ENCODE data around the gene CUBN. TPM values are rescaled to one million over a fixed set of nuclear protein-coding genes. Genes with fewer than 3 reads are reported as not detected.

The CUBN gene
- total RNA-seq, 4 donors from 2014 or later, result 9.2 to 38.9 (median 25.4) TPM

DNA sequence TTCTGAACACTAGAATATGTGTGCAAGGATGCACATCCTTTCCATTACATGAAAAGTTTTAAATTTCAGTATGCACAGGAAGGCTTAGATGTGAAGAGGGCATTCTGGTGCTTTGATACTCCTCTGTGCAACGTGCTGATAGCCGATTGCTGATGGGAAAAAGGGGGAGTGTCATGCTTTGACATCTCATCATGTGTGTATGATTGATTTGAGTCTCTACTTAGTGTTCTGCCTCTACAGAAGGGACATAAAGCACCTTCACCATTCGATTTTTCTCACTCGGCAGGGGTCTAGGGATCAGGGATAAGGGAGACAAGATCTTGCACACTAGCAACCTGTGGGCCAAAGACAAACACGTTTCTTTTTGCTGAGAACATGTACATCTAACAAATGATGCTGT, 197.7 kb downstream of the CUBN start:
- no peak overlapping the region for H3K27ac ChIP-seq
- no peak overlapping the region for H3K4me3 ChIP-seq
- H3K9me3 ChIP-seq, result no peaks in the 10 kb centered on the region
- H3K4me1 ChIP-seq, result peaks cover 0 to 8% (median 0%) of the 10 kb centered on the region in 4 donors
- H3K27me3 ChIP-seq, result no peaks in the 10 kb centered on the region
- TF ChIP-seq POLR2A (IDR thresholded peaks at IDR 0.05) (no peak), CTCF (IDR thresholded peaks at IDR 0.05) (no peak), EP300 (IDR thresholded peaks at IDR 0.05) (no peak)
- H3K36me3 ChIP-seq, result peaks cover 0 to 38% (median 0%) of the 10 kb centered on the region in 3 donors
- DNase-seq (ENCODE audit: low spot score in 2 of 2), result no peak
- 74 to 81% methylated on average over 5 of the region's 5 CpGs for WGBS, 2 donors

DNA sequence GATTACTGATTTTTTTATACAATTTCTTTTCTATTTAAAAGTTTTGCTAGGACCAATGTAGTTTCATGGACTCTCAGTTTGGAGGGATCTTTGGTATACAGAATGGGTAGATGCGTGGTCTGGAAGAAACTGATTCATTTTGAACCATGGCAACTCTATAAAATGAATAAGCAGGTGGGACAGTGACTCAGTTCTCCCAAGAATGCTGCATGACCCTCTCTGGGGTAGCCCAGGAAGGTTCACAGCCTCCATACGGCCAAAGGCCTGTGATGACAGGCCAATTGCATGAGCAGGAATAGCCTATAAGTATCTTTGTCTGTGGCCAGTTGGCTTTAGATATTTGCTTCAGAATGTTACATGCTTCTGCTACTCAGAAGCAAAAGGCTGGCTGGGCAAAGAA, 199.1 kb downstream of the CUBN start:
- peaks cover 0 to 43% (median 0%) of the 10 kb centered on the region in 3 donors for H3K36me3 ChIP-seq
- no peak overlapping the region for H3K27ac ChIP-seq
- no peak for DNase-seq (ENCODE audit: low spot score in 2 of 2)
- no peaks in the 10 kb centered on the region for H3K9me3 ChIP-seq
- no peak for TF ChIP-seq POLR2A (IDR thresholded peaks at IDR 0.05)
- no peak for TF ChIP-seq CTCF (IDR thresholded peaks at IDR 0.05)
- H3K27me3 ChIP-seq, result no peaks in the 10 kb centered on the region
- 89 to 98% methylated on average over 2 of the region's 2 CpGs for WGBS, 2 donors
- H3K4me1 ChIP-seq, result peaks cover 0 to 8% (median 0%) of the 10 kb centered on the region in 4 donors
- no peak overlapping the region for H3K4me3 ChIP-seq

GRCh38 chr10:16929069-16929468, 200.5 kb downstream of the CUBN start:
- Histone ChIP-seq H3K27me3 (no peaks in the 10 kb centered on the region), H3K4me3 (no peak overlapping the region), H3K9me3 (no peaks in the 10 kb centered on the region), H3K27ac (no peak overlapping the region), H3K36me3 (peaks cover 0 to 39% (median 0%) of the 10 kb centered on the region in 3 donors), H3K4me1 (peaks cover 0 to 2% (median 0%) of the 10 kb centered on the region in 4 donors)
- 52 to 54% methylated on average over 4 of the region's 4 CpGs for WGBS, 2 donors
- TF ChIP-seq CTCF (IDR thresholded peaks at IDR 0.05) (no peak), EP300 (IDR thresholded peaks at IDR 0.05) (no peak), POLR2A (IDR thresholded peaks at IDR 0.05) (no peak)
- DNase-seq (ENCODE audit: low spot score in 2 of 2), result no peak

- TF ChIP-seq POLR2A (IDR thresholded peaks at IDR 0.05), result no peak
- TF ChIP-seq EP300 (IDR thresholded peaks at IDR 0.05), result no peak
- Histone ChIP-seq H3K4me1 (peaks cover 0 to 5% (median 0%) of the 10 kb centered on the region in 4 donors), H3K36me3 (peaks cover 0 to 33% (median 0%) of the 10 kb centered on the region in 3 donors), H3K4me3 (no peak overlapping the region), H3K9me3 (no peaks in the 10 kb centered on the region), H3K27ac (no peak overlapping the region), H3K27me3 (no peaks in the 10 kb centered on the region)
- 81 to 85% methylated on average over 4 of the region's 4 CpGs for WGBS, 2 donors
- no peak for DNase-seq (ENCODE audit: low spot score in 2 of 2)
These were observed 202.1 kb downstream of the CUBN start for GRCh38 chr10:16927546-16927945.

GRCh38 chr10:16923726-16924125, 205.9 kb downstream of the CUBN start:
- whole genome bisulfite sequencing, 2 donors, result 93 to 97% methylated on average over 3 of the region's 3 CpGs
- H3K27ac ChIP-seq, result no peak overlapping the region
- H3K4me1 ChIP-seq, result peaks cover 0 to 15% (median 3%) of the 10 kb centered on the region in 4 donors
- TF ChIP-seq EP300 (IDR thresholded peaks at IDR 0.05), result no peak
- TF ChIP-seq POLR2A (IDR thresholded peaks at IDR 0.05), result no peak
- TF ChIP-seq CTCF (IDR thresholded peaks at IDR 0.05), result no peak
- no peaks in the 10 kb centered on the region for H3K27me3 ChIP-seq
- H3K4me3 ChIP-seq, result no peak overlapping the region
- peaks cover 0 to 17% (median 0%) of the 10 kb centered on the region in 3 donors for H3K36me3 ChIP-seq
- no peaks in the 10 kb centered on the region for H3K9me3 ChIP-seq
- no peak for DNase-seq (ENCODE audit: low spot score in 2 of 2)

DNA sequence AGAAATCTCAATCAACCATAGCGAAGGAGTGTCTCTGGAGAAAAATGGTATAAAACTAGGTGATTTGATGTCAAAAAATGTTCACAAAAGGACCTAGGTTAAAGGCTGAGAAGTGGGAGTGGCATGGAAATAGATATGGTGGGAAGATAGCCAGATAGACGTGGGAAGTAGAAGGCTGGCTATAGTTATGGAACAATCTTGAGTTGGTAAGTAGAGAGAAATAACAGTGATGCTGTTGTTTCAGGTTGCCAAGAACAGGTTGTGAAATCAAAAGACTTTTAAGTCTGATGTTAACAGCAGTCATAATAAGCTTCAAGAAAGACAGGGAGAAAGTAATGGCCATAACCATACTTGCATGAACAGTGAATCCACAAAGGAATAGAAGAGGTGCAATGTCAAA, 206.3 kb downstream of the CUBN start:
- H3K27me3 ChIP-seq, result no peaks in the 10 kb centered on the region
- H3K36me3 ChIP-seq, result peaks cover 0 to 17% (median 0%) of the 10 kb centered on the region in 3 donors
- 36 to 44% methylated on average over 2 of the region's 2 CpGs for WGBS, 2 donors
- H3K4me3 ChIP-seq, result no peak overlapping the region
- no peaks in the 10 kb centered on the region for H3K9me3 ChIP-seq
- peaks cover 0 to 15% (median 3%) of the 10 kb centered on the region in 4 donors for H3K4me1 ChIP-seq
- no peak for DNase-seq (ENCODE audit: low spot score in 2 of 2)
- peak overlapping the region in 1 of 4 donors; percentile 58 for H3K27ac ChIP-seq
- TF ChIP-seq POLR2A (IDR thresholded peaks at IDR 0.05) (no peak), EP300 (IDR thresholded peaks at IDR 0.05) (peak in 1 of 2 donors; percentile 52)

Data from tibial nerve (tissue), 4 donors.